GM21723 (cell line): Measurements from ENCODE around the gene VSIG10L2.

Experiments used
- ATAC-seq: cut with Tn5 transposase; IDR thresholded peaks from one replicate; pipeline ENCODE4 v1.9.1; 2021; ENCODE audit warnings: mild to moderate bottlenecking, moderate library complexity; ENCODE audit not compliant: unreplicated experiment

The VSIG10L2 gene

GRCh38 chr11:125929445-125930075 lies 16.3 kb upstream of the VSIG10L2 start:
- no peak for ATAC-seq

DNA sequence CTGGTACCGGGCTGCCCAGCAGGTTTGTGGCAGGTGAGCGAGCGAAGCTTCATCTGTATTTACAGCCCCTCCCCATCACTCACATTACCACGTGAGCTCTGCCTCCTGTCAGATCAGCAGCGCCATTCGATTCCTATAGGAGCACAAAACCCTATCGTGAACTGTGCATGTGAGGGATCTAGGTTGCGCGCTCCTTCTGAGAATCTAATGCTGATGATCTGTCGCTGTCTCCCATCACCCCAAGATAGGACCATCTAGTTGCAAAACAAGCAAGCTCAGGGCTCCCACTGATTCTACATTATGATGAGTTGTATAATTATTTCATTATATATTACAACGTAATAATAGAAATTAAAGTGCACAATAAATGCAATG lies 15.8 kb upstream of the VSIG10L2 start:
- no peak for ATAC-seq

- no peak for ATAC-seq
These were observed 14.7 kb upstream of the VSIG10L2 start for GRCh38 chr11:125931116-125931515.

GRCh38 chr11:125931668-125932067 lies 14.2 kb upstream of the VSIG10L2 start:
- ATAC-seq = no peak

DNA sequence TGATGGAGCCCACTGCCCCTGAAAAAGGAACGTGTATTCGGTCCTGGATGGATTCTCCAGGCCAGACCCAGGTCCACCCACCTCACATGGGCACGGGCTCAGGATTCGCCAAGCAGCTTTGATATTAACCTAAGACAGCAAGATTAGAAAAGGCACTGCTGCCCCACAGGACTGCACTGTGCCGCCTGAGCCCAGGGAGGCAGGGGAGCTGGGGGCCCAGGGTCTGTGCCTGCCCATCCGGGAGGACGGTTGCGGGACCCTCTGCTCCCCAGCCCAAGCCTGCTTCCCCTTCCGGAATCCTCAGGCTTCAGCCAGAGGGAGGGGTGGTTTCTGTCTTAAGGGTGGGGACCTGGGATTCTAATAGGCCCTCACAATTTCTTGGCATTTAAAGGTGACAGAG lies 13.5 kb upstream of the VSIG10L2 start:
- ATAC-seq = no peak

GRCh38 chr11:125933030-125933813 lies 12.6 kb upstream of the VSIG10L2 start:
- no peak for ATAC-seq

DNA sequence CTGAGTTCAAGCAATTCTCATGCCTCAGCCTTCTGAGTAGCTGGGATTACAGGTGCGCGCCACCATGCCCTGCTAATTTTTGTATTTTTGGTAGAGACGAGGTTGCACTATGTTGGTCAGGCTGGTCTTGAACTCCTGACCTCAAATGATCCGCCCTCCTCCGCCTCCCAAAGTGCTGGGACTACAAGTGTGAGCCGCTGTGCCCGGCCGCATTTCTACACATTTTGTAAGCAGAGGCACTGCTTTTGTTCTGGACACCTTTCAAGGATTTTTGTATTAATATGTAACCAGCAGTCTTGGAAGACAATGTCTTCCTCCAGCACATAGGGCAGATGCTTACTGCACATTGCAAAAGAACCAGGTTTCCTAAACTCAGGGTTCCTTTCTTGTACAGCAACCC lies 11.4 kb upstream of the VSIG10L2 start:
- no peak for ATAC-seq

- ATAC-seq = no peak
These were observed 10.8 kb upstream of the VSIG10L2 start for GRCh38 chr11:125935056-125935455.

- ATAC-seq = no peak
These were observed 10.1 kb upstream of the VSIG10L2 start for GRCh38 chr11:125935618-125936199.

DNA sequence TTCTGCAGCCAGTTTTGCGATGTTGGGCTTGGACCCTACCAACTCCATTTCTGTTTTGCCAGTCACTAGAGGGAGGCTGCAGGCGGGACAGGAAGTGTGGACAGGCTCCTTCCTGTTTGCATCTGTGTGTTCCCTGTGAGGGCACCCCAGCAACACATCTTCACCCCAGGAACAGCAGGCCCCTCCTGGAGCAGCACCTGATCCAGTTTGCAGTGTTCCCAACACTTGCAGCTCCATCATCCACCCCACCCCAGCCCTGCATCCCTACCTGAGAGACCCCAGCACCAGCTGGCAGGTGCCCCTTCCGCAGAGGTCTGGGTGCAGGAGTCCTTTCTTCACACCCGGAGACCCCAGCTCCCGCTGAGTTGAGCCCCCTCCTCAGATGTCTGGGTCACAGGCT lies 7.4 kb upstream of the VSIG10L2 start:
- ATAC-seq = no peak

DNA sequence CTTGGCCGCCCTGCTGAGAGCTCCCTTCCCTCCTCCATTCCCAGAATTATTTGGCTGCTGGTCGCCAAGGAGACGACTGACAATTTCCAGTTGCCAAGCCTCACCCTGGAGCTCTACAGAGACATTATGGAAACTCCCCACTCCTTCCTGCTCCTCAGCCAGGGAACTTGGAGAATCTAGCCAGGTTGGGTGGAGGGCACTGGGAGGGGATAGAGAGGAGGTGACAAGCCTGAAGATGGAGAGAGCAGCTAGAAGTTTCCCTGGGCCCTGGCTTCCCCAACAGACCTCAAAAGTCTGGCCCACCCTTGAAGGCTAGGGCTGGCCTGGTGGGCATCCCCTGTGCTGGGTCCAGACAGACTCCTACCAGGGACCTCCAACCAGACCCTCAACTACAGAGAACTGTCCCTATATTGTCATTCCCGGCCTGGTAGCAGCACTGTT lies 6.7 kb upstream of the VSIG10L2 start:
- no peak for ATAC-seq

DNA sequence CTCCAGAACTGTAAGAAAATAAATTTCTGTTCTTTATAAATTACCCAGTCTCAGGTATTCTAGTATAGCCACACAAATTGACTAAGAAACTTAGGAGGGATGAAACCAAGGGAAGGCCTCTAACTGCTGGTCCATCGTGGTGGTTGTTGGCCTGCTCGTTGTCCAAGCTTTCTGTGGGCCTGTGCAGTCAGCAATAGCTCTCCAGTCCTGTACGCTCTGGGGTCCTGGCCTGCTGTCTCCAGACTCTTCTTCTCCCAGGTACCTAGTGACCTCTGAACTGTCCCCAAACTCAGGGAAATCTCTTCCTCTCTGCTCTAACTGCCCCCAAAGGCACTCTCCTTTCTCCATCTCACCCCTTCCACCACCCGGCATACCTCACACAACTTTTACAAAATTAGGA lies 5.7 kb upstream of the VSIG10L2 start:
- no peak for ATAC-seq

- no peak for ATAC-seq
These were observed 4.6 kb upstream of the VSIG10L2 start for GRCh38 chr11:125941267-125941618.

DNA sequence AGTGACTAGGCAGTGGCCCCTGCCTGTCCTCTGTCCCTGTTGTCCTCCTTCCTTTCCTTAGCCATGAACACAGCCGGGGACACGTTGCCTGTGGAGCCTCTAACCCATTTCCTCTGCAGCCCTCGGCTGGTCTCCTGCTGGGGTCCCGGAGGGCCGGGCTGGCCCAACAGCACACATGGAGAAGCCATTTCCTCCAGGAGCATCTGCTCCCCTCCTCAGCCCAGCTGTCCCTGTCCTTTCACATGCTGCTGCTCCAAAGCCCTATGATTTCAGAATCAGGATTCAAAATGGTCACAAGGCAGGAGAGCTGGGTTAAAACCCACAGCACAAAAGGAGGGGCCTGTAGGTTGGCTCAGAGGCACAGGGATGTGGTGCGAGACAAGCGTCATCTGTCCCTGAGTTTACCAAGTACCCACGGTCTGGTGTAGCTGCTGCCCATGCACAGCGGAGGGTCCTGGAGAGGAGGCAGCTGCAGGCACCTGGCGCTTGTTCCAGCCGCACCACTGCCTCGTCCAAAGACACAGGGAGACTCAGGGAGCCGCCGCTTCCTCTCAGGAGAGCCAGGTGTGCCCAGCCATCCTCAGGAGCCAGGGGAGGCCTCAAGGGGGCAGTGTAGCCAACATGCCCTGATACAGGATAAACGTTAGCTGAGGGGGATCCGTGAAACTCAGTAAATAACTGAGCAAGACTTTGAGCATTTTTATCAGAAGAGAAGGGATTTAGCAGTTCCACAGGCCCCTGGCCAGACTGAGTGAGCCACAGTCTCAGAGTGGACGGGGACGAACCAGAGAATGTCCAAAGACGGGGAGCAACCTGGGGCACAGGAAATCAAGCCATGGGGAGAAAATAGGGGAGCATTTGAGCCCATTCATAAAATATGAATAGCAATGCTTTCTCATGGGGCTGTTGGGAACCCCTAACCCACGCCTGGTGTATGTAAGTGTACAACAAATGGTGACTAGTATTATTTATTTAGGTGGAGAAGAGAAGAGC lies 3.9 kb upstream of the VSIG10L2 start:
- ATAC-seq = no peak

- ATAC-seq = no peak
These were observed 2.9 kb upstream of the VSIG10L2 start for GRCh38 chr11:125942771-125943428.

DNA sequence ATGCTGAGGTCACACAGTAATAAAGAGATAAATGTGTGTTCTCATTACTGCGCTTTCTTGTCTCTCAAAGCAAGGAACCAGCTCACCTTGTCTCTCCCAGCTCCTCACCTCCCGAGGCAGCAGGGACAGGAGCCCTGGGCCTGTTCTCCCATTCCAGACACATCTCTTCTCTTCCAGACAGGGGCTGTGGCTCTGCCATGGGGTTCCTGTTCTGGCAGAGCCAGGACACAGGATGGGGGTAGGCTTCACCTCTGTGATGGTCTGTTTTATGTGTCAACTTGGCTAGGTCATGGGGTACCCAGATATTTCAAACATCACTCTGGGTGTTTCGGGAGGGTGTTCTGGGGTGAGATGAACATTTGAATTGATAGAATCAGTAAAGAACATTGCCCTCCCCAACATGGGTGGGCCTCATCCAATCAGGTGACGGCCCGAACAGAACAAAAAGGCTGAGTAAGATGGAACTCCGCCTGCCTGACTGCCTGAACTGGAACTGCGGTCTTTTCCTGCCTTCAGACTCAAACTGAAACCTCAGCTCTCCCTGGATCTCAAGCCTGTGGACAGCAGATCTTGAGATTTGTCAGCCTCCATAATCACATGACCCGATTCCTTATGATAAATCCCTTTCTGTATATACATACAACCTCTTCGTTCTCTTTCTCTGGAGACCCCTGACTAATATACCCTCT lies 2.0 kb upstream of the VSIG10L2 start:
- ATAC-seq = no peak

DNA sequence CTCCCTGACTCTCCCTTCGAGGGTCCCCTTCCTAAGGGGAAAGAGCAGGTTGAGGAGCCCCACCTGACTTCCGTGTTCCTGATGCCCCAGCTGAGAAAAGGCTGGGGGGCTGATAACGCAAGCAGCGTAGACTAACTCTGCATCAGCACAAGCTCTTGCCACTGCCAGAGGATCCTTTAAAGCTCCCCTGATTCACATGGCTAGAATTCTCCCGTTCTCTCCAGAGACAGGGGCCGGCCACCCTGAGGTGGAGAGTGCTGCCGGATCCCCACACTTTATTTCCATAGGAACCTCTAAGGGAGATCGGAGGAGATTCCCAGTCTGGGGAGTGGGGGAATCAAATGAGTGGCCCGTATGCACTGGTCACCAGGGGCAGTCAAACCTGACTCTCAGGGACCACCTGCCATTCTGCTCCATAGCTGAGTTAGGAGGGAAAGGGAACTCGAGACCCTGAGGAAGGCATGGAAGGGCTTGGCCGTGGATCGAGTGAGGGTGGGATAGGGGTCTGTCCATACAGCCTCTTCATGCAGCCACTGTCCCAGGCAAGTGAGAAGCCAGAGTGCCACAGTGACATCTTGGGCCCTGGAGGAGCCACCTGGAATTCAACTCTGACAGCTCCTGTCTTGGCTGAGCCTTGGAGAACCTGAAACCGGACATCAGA lies 1.4 kb upstream of the VSIG10L2 start:
- no peak for ATAC-seq

GRCh38 chr11:125945011-125945796 lies 640 bp upstream of the VSIG10L2 start:
- no peak for ATAC-seq
